SW 1271 (cell line): ENCODE measurements around the gene AHRR.

Source experiments
- DNase-seq, 2 experiments: peaks; one replicate each; lab custom pipeline; 2025; lab: John Stamatoyannopoulos, UW

Gene AHRR

GRCh38 chr5:415928-416635 lies 94.6 kb downstream of the AHRR start:
- DNase-seq, result no peak

GRCh38 chr5:416636-416960 lies 95.1 kb downstream of the AHRR start:
- DNase-seq, result no peak

DNA sequence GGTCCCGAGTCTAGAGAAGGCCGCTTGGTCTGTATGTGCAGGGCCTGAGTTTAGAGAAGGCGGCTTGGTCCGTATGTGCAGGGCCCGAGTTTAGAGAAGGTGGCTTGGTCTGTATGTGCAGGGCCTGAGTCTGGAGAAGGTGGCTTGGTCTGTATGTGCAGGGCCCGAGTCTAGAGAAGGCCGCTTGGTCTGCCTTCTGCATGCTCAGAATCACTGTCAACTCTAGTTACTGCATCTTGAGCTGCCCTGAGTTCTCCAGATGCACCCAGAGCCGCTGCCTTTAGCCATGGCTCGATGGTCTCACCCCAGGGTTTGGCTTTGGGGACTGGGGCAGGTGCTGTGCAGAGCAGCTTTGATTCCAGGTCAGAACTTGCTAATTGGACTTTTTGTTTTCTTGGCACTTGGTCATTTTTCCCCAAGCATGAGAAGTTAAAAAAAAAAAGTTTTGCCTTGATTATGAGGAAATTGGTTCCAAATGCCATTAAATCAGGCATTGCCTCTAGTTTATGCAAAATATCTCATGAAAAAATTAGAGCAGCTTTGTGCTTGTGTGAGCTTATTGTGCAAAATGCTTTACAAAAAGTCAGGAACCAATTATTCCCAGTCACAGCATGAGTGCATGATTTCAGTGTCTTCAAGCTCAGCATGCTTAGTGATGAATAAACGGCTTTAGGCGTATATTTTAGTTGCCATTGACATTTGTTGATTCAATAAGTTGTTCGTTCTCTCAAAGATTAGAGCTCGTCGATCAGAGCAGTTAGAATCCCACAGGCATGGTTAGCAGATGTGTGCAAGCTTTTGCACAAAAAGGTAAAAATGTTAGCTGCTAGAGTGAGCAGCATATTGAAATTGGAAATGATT lies 96.0 kb downstream of the AHRR start:
- no peak for DNase-seq

- DNase-seq, result no peak
Observed at GRCh38 chr5:418162-419121, 96.9 kb downstream of the AHRR start.

DNA sequence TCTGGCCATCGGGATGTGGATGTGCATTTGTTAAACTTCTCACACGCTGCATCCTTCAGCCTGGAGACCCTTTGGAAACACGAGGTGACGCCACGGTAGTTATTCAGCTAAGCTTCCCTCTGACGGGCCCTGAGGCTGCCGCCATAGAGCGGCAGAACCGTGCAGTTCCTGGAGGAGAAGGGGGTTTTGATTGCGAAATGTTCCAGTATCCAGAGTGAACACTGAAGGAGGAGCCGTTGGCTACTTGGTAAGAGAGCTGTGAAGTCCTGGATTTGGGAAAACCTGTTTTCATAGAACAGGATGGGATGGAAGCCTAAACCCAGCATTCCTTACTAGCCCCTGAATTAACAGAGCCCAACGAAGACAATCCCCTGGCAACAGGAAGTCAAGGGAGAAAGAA lies 98.5 kb downstream of the AHRR start:
- no peak for DNase-seq

- DNase-seq, result no peak
Observed at GRCh38 chr5:420632-421286, 99.2 kb downstream of the AHRR start.

DNA sequence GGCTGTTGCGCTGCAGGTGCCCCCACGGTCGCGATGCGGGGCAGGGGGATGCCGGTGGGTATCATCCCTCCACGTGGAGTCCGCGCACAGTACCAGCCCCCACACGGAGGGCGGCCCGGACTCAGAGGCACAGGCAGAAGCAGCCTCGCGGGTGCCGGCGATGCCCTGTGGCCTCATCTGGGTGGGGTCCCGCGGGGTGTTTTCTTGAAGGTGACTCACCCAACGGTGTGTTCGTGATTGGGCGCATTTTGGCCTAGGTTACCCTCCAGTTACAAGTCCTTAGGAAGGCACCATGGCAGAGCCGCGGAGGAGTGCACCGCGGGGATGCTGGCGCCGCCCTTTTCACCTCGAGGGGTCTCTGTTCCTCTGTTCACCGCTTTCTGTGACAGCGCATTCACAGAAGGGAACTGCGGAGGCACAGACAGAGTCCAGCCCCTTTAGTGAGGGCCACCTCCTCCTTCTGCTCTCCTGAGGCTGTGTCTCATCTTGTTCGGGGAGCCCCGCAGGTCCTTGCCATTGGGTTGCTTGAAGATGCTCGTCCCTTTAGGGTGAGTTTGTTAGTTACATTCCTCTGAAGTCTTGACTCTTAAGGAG lies 99.9 kb downstream of the AHRR start:
- DNase-seq, result no peak

DNA sequence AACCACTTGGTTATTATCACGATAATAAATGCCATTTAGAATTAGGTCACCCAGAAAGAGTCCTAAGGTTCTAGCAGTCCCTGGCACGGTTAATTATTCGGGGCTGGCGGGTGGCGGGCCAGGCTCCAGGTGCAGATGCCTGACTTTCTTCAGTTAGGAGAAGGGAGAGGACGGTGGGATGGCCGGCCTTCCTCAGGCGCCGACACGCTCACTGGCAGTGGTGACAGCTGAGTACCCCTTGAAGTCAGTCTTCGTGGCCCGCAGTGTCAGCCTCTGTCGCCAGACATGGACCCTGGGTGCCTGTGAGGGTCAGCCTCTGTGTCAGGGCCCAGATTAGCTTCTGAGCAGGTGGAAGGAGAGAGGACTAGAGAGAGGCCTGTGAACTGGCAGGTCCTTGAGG lies 100.4 kb downstream of the AHRR start:
- DNase-seq, result no peak

GRCh38 chr5:422323-423232 lies 101.1 kb downstream of the AHRR start:
- no peak for DNase-seq

DNA sequence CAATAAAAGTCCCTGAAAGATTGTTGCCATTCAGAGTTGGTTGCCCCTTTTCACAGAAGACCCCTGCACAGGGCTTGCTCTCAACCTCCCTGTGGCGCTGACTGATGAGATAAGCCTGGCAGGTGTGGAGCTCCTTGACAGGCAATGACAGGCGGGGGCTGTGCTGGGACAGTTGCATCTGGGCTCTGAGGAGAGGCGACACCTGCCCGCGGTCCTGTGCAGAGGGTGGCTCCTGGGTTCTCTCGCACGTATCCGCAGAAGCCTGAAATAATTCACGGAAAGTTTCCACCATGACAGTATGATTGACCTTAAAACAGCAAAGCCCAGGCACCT lies 101.7 kb downstream of the AHRR start:
- DNase-seq, result no peak

DNA sequence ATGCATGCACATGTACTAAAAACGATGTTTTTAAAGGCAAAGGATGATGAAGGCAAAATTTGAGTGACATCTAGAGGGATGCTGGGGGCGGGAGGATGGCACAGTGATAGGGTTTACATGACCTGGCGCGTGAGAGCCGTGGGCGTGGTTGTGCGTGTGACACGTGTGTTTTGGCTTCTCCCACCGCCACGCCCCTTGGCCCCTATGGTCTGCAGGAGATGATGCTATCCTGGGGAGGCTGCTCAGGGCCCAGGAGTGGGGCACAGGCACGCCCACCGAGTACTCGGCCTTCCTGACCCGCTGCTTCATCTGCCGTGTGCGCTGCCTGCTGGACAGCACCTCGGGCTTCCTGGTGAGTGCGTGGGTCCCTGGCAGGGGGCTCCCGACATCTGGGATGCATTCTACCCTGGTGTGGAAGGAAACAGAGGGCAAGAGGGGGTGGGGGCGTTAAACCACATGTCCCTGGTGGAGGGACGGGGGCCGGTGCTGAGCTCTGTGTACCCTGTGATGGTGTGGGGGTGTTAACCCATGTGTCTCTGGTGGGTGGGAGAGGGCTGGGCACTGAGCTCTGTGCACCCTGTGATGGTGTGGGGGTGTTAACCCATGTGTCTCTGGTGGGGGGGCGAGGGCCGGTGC lies 102.2 kb downstream of the AHRR start:
- DNase-seq, result no peak

- DNase-seq, result no peak
Observed at GRCh38 chr5:424301-425110, 103.0 kb downstream of the AHRR start.

DNA sequence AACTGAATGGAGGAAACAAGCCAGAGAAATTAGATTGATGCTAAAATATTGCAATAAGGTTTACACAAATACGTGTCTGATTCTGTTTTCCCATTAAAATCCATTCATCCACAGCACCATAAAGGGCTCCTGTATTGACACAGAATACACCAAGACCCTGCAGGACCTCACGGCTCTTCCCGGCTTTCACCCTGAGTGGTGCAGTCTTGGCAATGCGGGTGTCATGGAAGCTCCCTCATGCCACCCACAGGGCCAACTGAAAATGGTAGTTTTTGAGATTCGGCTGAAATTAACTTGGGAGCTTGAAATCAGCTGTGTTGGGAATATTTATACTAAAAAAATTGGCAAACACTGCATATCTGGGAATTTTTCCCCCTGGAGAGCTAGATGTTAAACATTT lies 104.2 kb downstream of the AHRR start:
- DNase-seq, result no peak

GRCh38 chr5:426392-426976 lies 105.0 kb downstream of the AHRR start:
- no peak for DNase-seq

DNA sequence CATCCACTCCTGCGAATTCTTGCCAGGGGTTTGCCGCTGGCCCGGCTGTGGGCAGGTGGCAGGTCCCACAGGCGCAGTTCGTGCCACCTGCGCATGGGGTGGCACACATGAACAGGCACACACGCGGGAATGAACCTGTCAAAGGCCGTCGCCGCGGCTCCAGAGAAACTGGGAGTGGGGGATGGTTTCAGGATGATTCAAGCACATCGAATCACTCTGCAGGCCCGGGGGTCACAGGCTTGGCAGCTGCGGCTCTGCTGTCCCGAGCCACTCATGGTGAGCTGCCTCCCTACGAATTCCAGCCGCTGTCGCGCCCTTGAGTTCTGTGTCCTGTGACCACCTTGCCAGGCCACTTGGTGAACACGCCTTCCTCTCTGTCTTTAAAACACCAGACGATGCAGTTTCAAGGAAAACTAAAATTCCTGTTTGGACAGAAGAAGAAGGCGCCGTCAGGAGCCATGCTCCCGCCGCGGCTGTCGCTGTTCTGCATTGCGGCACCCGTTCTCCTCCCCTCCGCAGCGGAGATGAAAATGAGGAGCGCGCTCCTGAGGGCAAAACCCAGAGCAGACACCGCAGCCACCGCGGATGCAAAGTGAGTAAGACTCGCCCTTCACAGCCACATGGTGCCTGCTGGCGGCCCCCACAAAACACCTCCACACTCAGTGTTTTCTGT lies 106.0 kb downstream of the AHRR start:
- no peak for DNase-seq

- DNase-seq, result no peak
Observed at GRCh38 chr5:428219-428618, 106.7 kb downstream of the AHRR start.

DNA sequence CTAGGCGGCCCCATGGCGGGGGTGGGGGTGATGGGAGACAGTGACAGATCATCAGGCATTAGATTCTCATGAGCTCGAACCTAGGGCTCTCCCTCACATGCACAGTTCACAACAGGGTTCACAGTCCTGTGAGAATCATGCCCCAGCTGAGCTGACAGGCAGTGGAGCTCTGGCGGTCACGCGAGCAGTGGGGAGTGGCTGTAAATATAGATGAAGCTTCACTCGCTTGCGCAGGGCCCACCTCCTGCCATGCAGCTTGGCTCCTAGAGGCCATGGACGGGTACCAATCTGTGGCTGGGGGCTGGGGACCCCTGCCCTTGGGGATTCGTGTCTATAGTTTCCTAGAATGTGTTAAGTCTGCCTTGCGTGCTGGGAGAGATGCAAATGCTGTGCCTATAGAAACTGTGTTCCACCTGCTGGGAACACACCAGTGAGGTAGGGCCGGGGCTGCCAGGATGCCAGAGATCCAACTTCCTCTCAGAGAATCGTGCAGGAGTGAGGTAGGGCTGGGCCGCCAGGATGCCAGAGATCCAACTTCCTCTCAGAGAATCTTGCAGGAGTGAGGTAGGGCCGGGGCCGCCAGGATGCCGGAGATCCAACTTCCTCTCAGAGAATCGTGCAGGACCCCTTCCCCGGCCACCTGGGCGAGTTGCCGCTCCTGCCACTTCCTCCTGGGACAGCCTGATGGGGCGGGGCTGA lies 107.4 kb downstream of the AHRR start:
- DNase-seq, result no peak
